Smooth muscle cell (in vitro differentiated cells): ENCODE data around the gene MTA3. TPM values are rescaled to one million over a fixed set of nuclear protein-coding genes. Genes with fewer than 3 reads are reported as not detected.

Source experiments
- DNase-seq: peaks from one replicate; lab custom pipeline; 2025; ENCODE audit not compliant: unreplicated experiment; lab: John Stamatoyannopoulos, UW
- H2AFZ ChIP-seq: fragments of 200-600 bp; sonication (generic); 2 replicates; pipeline ENCODE4 v1.6.0; 2016; ENCODE audit warnings: antibody characterized with exemption, low read depth, mild to moderate bottlenecking
- H3F3A ChIP-seq: fragments of 200-600 bp; sonication (generic); 2 replicates; pipeline ENCODE4 v1.6.0; 2017; ENCODE audit warnings: antibody characterized with exemption, low read depth
- H3K27ac ChIP-seq: fragments of 200-600 bp; sonication (generic); 2 replicates; pipeline ENCODE4 v1.5.1; 2016; ENCODE audit warnings: low read depth, mild to moderate bottlenecking
- H3K27me3 ChIP-seq: fragments of 200-600 bp; sonication (generic); 2 replicates; pipeline ENCODE4 v1.6.1; 2016; ENCODE audit warnings: low read depth, mild to moderate bottlenecking
- H3K36me3 ChIP-seq: fragments of 200-600 bp; sonication (generic); 2 replicates; pipeline ENCODE4 v1.5.1; 2016; ENCODE audit warnings: low read depth
- H3K4me1 ChIP-seq: fragments of 200-600 bp; sonication (generic); 2 replicates; pipeline ENCODE4 v1.5.1; 2016; ENCODE audit warnings: low read depth
- H3K4me2 ChIP-seq: fragments of 200-600 bp; sonication (generic); 2 replicates; pipeline ENCODE4 v1.6.0; 2016; ENCODE audit warnings: mild to moderate bottlenecking
- H3K4me3 ChIP-seq: fragments of 200-600 bp; sonication (generic); 2 replicates; pipeline ENCODE4 v1.5.1; 2016; ENCODE audit warnings: mild to moderate bottlenecking
- H3K79me2 ChIP-seq: fragments of 200-600 bp; sonication (generic); 2 replicates; pipeline ENCODE4 v1.6.0; 2016; ENCODE audit warnings: low read depth, mild to moderate bottlenecking
- H3K9ac ChIP-seq: fragments of 200-600 bp; sonication (generic); 2 replicates; pipeline ENCODE4 v1.6.0; 2016; ENCODE audit warnings: low read depth
- H3K9me3 ChIP-seq: fragments of 200-600 bp; sonication (generic); replicated peaks from 2 replicates; pipeline ENCODE4 v1.5.1; 2016; ENCODE audit warnings: low read depth
- H4K20me1 ChIP-seq: fragments of 200-600 bp; sonication (generic); 2 replicates; pipeline ENCODE4 v1.6.0; 2016; ENCODE audit warnings: low read depth
- WGBS: methylation state at CpG from one replicate; pipeline ENCODE4 v1.1.7; 2016; ENCODE audit warnings: low lambda C conversion rate; 5-methylcytosine and 5-hydroxymethylcytosine counted together
- polyA plus RNA-seq: library from polyadenylated mRNA; unstranded; fragments of >200 nt; fragmentation: Nextera tagmentation; extraction: Ambion mirVana; gene quantifications from 2 replicates; pipeline ENCODE4 v1.2.1, GENCODE V29; 2016
- total RNA-seq: library from RNA; depleted of rRNA; stranded (reverse); fragments of >200 nt; gene quantifications from 2 replicates; pipeline ENCODE4 v1.2.3, GENCODE V29; 2014
- TF ChIP-seq, protein P1 (sequence below): fragments of 200-600 bp; sonication (generic); IDR thresholded peaks from 2 replicates; pipeline ENCODE4 v1.5.1; 2017; ENCODE audit warnings: borderline replicate concordance, mild to moderate bottlenecking, antibody characterized with exemption; ENCODE audit not compliant: insufficient read depth, poor library complexity, severe bottlenecking

Gene MTA3
- total and polyA plus RNA-seq, 2 experiments from 2014 or later, result 27.5 to 29.8 TPM

DNA sequence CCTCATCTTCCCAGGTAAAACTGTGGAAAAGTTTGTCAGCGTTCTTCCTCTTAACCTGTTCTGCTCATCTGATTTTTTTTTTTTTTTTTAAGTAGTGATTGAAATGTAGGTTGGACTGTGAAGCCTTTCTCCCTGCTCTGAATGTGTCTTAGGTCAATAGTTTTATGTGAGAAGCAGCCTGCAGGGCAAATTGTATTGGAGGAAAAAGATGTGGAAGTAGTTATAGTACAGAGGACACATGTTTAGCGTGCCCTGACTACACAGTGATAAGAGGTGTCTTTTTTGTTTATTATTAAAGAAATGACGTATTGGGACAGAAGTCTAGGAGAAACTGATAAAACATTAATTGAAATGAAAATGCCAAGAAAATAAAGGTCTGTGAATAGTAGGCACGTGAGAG is 1.5 kb downstream of the MTA3 start:
- H3K36me3 ChIP-seq, result no peaks in the 10 kb centered on the region
- H4K20me1 ChIP-seq, result peaks cover 9% of the 10 kb centered on the region
- no peaks in the 10 kb centered on the region for H3K9me3 ChIP-seq
- H3F3A ChIP-seq, result peaks cover 7% of the 10 kb centered on the region
- TF ChIP-seq, protein P1, sequence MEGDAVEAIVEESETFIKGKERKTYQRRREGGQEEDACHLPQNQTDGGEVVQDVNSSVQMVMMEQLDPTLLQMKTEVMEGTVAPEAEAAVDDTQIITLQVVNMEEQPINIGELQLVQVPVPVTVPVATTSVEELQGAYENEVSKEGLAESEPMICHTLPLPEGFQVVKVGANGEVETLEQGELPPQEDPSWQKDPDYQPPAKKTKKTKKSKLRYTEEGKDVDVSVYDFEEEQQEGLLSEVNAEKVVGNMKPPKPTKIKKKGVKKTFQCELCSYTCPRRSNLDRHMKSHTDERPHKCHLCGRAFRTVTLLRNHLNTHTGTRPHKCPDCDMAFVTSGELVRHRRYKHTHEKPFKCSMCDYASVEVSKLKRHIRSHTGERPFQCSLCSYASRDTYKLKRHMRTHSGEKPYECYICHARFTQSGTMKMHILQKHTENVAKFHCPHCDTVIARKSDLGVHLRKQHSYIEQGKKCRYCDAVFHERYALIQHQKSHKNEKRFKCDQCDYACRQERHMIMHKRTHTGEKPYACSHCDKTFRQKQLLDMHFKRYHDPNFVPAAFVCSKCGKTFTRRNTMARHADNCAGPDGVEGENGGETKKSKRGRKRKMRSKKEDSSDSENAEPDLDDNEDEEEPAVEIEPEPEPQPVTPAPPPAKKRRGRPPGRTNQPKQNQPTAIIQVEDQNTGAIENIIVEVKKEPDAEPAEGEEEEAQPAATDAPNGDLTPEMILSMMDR, result no peak
- peak overlapping the region; percentile 90 for H3K4me2 ChIP-seq
- DNase-seq, result no peak
- H3K4me3 ChIP-seq, result peak overlapping the region; percentile 84
- 40% methylated on average over 4 of the region's 4 CpGs for WGBS
- peak overlapping the region; percentile 16 for H3K27ac ChIP-seq
- H3K4me1 ChIP-seq, result peaks cover 18% of the 10 kb centered on the region
- no peaks in the 10 kb centered on the region for H3K27me3 ChIP-seq
- no peak overlapping the region for H3K9ac ChIP-seq
- no peak overlapping the region for H2AFZ ChIP-seq
- peaks cover 54% of the 10 kb centered on the region for H3K79me2 ChIP-seq

DNA sequence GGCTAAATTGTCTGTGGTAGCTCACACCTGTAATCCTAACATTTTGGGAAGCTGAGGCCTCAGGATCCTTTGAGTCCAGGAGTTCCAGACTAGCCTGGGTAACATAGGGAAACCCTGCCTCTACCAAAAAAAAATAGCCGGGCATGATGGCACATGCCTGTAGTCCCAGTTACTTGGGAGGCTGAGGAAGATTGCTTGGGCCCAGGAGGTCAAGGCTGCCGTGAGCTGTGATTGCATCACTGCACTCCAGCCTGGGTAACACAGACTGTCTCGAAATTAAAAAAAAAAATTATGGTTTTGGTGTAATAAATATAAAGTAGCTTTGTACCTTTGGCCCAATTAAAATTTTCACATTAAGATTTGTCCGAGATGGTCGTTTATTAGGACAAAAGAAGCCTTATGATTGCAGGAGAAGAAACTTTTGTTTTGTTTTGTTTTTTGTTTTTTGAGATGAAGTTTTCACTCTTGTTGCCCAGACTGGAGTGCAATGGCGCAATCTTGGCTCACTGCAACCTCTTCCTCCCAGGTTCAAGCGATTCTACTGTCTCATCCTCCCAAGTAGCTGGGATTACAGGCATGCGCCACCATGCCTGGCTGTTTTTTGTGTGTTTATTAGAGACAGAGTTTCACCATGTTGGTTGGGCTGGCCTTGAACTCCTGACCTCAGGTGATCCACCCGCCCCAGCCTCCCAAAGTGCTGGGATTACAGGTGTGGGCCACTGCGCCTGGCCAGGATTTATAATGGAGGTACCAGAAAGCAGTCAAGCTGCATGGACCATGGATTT is 4.1 kb downstream of the MTA3 start:
- H3K79me2 ChIP-seq, result peaks cover 76% of the 10 kb centered on the region
- H4K20me1 ChIP-seq, result peaks cover 32% of the 10 kb centered on the region
- H3K4me2 ChIP-seq, result no peak overlapping the region
- no peak overlapping the region for H2AFZ ChIP-seq
- H3K4me1 ChIP-seq, result peaks cover 17% of the 10 kb centered on the region
- H3K27me3 ChIP-seq, result no peaks in the 10 kb centered on the region
- H3F3A ChIP-seq, result no peaks in the 10 kb centered on the region
- H3K36me3 ChIP-seq, result no peaks in the 10 kb centered on the region
- 96% methylated on average over 10 of the region's 10 CpGs for WGBS
- DNase-seq, result no peak
- H3K9me3 ChIP-seq, result no peaks in the 10 kb centered on the region
- TF ChIP-seq, protein P1, result no peak
- no peak overlapping the region for H3K27ac ChIP-seq
- no peak overlapping the region for H3K4me3 ChIP-seq
- no peak overlapping the region for H3K9ac ChIP-seq

DNA sequence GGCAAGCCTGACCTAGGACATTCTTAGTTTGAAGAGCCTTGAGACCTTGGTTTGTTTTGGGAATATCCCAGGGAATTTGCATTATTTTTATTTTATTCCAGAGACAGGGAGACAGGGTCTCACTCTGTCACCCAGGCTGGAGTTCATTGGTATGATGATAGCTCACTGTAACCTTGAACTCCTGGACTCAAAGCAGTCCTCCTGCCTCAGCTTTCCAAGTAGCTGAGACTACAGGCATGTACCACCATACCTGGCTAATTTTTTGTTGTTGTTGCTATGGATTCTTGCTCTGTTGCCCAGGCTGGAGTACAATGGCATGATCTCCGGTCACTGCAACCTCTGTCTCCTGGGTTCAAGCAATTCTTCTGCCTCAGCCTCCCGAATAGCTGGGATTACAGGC is 4.8 kb downstream of the MTA3 start:
- 98% methylated on average over 2 of the region's 2 CpGs for WGBS
- H3K79me2 ChIP-seq, result peaks cover 84% of the 10 kb centered on the region

More for the DNA sequence above, 4.8 kb downstream of the MTA3 start:
- Histone ChIP-seq H3K9ac (no peak overlapping the region), H3K27ac (no peak overlapping the region), H3K27me3 (no peaks in the 10 kb centered on the region), H3K4me1 (peaks cover 17% of the 10 kb centered on the region), H4K20me1 (peaks cover 40% of the 10 kb centered on the region), H2AFZ (no peak overlapping the region), H3K36me3 (no peaks in the 10 kb centered on the region), H3K4me3 (no peak overlapping the region), H3K4me2 (no peak overlapping the region), H3F3A (no peaks in the 10 kb centered on the region), H3K9me3 (no peaks in the 10 kb centered on the region)
- DNase-seq, result no peak
- TF ChIP-seq, protein P1, result no peak
